IMR-90 (cell line): Measurements from ENCODE around the gene POU6F1. TPM values are rescaled to one million over a fixed set of nuclear protein-coding genes. Genes with fewer than 3 reads are reported as not detected.

ENCODE experiments used
- ATAC-seq: fragments of 200-7000 bp; cut with Tn5 transposase; 2 replicates; pipeline ENCODE4 v1.9.1; 2020; ENCODE audit warnings: low read depth, mild to moderate bottlenecking, moderate library complexity
- BruUV-seq: library from RNA; stranded (reverse); fragments of 400-500 nt; replicated peaks from 2 replicates; lab custom pipeline; 2021; lab: Mats Ljungman, UMichigan
- CTCF ChIA-PET: fragments of 300-600 bp; formaldehyde crosslinking; extraction: SDS; loops from one replicate; lab custom pipeline; 2021; ENCODE audit warnings: antibody characterized with exemption; lab: Yijun Ruan, JAX
- POLR2A ChIA-PET: fragments of 300-600 bp; sonication (Branson Sonifier 250); formaldehyde crosslinking; loops from one replicate; lab custom pipeline; 2022; ENCODE audit warnings: antibody characterized with exemption; ENCODE audit not compliant: unreplicated experiment; lab: Charles Lee
- DNase-seq: peaks from one replicate; pipeline ENCODE4 v3.0.0; 2013
- H2AFZ ChIP-seq: replicated peaks from 2 replicates; pipeline ENCODE3; 2013; ENCODE audit warnings: low read length, mild to moderate bottlenecking; ENCODE audit not compliant: poor library complexity
- H2AK5ac ChIP-seq: 2 replicates; pipeline ENCODE4 v1.6.1; 2013; ENCODE audit warnings: low read depth, low read length, inconsistent platforms
- H2AK9ac ChIP-seq: replicated peaks from 2 replicates; pipeline ENCODE3; 2013; ENCODE audit warnings: mild to moderate bottlenecking, low read depth, low read length, moderate library complexity; ENCODE audit not compliant: poor library complexity
- H2BK120ac ChIP-seq: 2 replicates; pipeline ENCODE4 v1.6.1; 2013; ENCODE audit warnings: low read depth, low read length, inconsistent platforms
- H2BK15ac ChIP-seq: 3 replicates; pipeline ENCODE4 v1.6.1; 2013; ENCODE audit warnings: low read depth, low read length, inconsistent platforms
- H2BK20ac ChIP-seq: 2 replicates; pipeline ENCODE4 v1.6.1; 2013; ENCODE audit warnings: low read depth, mild to moderate bottlenecking, inconsistent platforms, low read length, moderate library complexity
- H2BK5ac ChIP-seq: 2 replicates; pipeline ENCODE4 v1.6.1; 2013; ENCODE audit warnings: mild to moderate bottlenecking, low read depth, low read length, inconsistent platforms; ENCODE audit not compliant: poor library complexity, severe bottlenecking
- H3K14ac ChIP-seq: replicated peaks from 2 replicates; pipeline ENCODE4 v1.6.1; 2013; ENCODE audit warnings: low read depth, low read length, inconsistent platforms
- H3K18ac ChIP-seq: 2 replicates; pipeline ENCODE4 v1.6.1; 2013; ENCODE audit warnings: low read depth, low read length, control low read depth
- H3K23ac ChIP-seq: 2 replicates; pipeline ENCODE4 v1.6.1; 2013; ENCODE audit warnings: low read depth, low read length, inconsistent platforms
- H3K27ac ChIP-seq: 2 replicates; pipeline ENCODE4 v1.5.1; 2013; ENCODE audit warnings: mild to moderate bottlenecking, control low read depth, low read length; ENCODE audit not compliant: insufficient read depth
- H3K27me3 ChIP-seq: 2 replicates; pipeline ENCODE4 v1.6.1; 2013; ENCODE audit warnings: low read length; ENCODE audit not compliant: control insufficient read depth, insufficient read depth
- H3K36me3 ChIP-seq: 2 replicates; pipeline ENCODE4 v1.6.1; 2013; ENCODE audit warnings: low read length, mixed read lengths; ENCODE audit not compliant: control insufficient read depth, insufficient read depth
- H3K4ac ChIP-seq: 2 replicates; pipeline ENCODE4 v1.6.1; 2013; ENCODE audit warnings: low read depth, low read length, inconsistent platforms
- H3K4me1 ChIP-seq: 2 replicates; pipeline ENCODE4 v1.6.1; 2013; ENCODE audit warnings: low read length, mixed read lengths; ENCODE audit not compliant: control insufficient read depth, insufficient read depth
- H3K4me2 ChIP-seq: 2 replicates; pipeline ENCODE4 v1.6.1; 2013; ENCODE audit warnings: low read depth, mild to moderate bottlenecking, control low read depth, low read length, moderate library complexity
- H3K4me3 ChIP-seq: 2 replicates; pipeline ENCODE4 v1.5.1; 2013; ENCODE audit warnings: low read depth, mild to moderate bottlenecking, control low read depth, low read length, moderate library complexity; ENCODE audit not compliant: insufficient read depth
- H3K56ac ChIP-seq: 2 replicates; pipeline ENCODE4 v1.6.1; 2013; ENCODE audit warnings: low read length, inconsistent platforms; ENCODE audit not compliant: insufficient read depth; ENCODE audit errors: extremely low read depth
- H3K79me1 ChIP-seq, 2 experiments: 2 replicates each; pipeline ENCODE4 v1.6.1; 2013; ENCODE audit warnings: low read length in 2 of 2, inconsistent platforms in 1 of 2, low read depth in 1 of 2
- H3K9ac ChIP-seq: 2 replicates; pipeline ENCODE4 v1.6.1; 2013; ENCODE audit warnings: low read depth, low read length, control low read depth
- H3K9me1 ChIP-seq: 2 replicates; pipeline ENCODE4 v1.6.1; 2013; ENCODE audit warnings: low read length, inconsistent platforms; ENCODE audit not compliant: insufficient read depth
- H3K9me3 ChIP-seq: 2 replicates; pipeline ENCODE4 v1.6.1; 2013; ENCODE audit warnings: low read length; ENCODE audit not compliant: control insufficient read depth, insufficient read depth
- H4K20me1 ChIP-seq: 2 replicates; pipeline ENCODE4 v1.6.1; 2013; ENCODE audit warnings: low read length, inconsistent platforms; ENCODE audit not compliant: insufficient read depth
- H4K5ac ChIP-seq: 2 replicates; pipeline ENCODE4 v1.6.1; 2013; ENCODE audit warnings: mild to moderate bottlenecking, low read depth, low read length, control low read depth
- H4K8ac ChIP-seq, 2 experiments: 2 replicates each; pipeline ENCODE4 v1.6.1; 2013; ENCODE audit warnings: low read depth in 2 of 2, low read length in 2 of 2, control low read depth in 1 of 2, inconsistent platforms in 1 of 2
- H4K91ac ChIP-seq: 2 replicates; pipeline ENCODE4 v1.6.1; 2013; ENCODE audit warnings: low read depth, low read length, inconsistent platforms; ENCODE audit not compliant: insufficient read depth
- BHLHE40 ChIP-seq: fragments of 150-350 bp; IDR thresholded peaks from 2 replicates; pipeline ENCODE4 v1.6.1; 2016; ENCODE audit warnings: mild to moderate bottlenecking, low read depth, low read length
- CEBPB ChIP-seq: IDR thresholded peaks from 2 replicates; pipeline ENCODE4 v1.6.1; 2012; ENCODE audit warnings: low read depth, low read length, improper control_type of control experiment
- CHD1 ChIP-seq: IDR thresholded peaks from 2 replicates; pipeline ENCODE4 v1.6.1; 2012; ENCODE audit warnings: low read depth, low read length, improper control_type of control experiment
- FOS ChIP-seq: fragments of 150-350 bp; IDR thresholded peaks from 2 replicates; pipeline ENCODE4 v1.6.1; 2016; ENCODE audit warnings: low read depth, low read length
- MAFK ChIP-seq: IDR thresholded peaks from 2 replicates; pipeline ENCODE4 v1.6.1; 2012; ENCODE audit warnings: low read depth, low read length, improper control_type of control experiment
- NFE2L2 ChIP-seq: fragments of 150-350 bp; IDR thresholded peaks from 2 replicates; pipeline ENCODE4 v1.6.1; 2016; ENCODE audit warnings: low read depth, mild to moderate bottlenecking, low read length
- WGBS, 2 experiments: methylation state at CpG; one replicate each; pipeline versions ENCODE4 v1.1.5 to v1.1.7; 2013; ENCODE audit warnings: missing lambda C conversion rate in 2 of 2; ENCODE audit not compliant: insufficient read length in 1 of 2; ENCODE audit errors: extremely low coverage in 2 of 2; 5-methylcytosine and 5-hydroxymethylcytosine counted together
- dilution Hi-C: fragments of 300-500 bp; cut with HindIII; formaldehyde crosslinking; loops from one replicate; pipeline ENCODE4 v1.14.3; 2018; ENCODE audit warnings: low sequenced_read_pairs; ENCODE audit not compliant: unreplicated experiment
- in situ Hi-C: fragments of 300-500 bp; cut with MboI; formaldehyde crosslinking; loops from 3 replicates; pipeline ENCODE4 v1.14.3; 2019; ENCODE audit warnings: low sequenced_read_pairs, inconsistent platforms, mixed read lengths
- intact Hi-C: fragments of 100-400 bp; cut with micrococcal nuclease; formaldehyde crosslinking; loops from 2 replicates; pipeline ENCODE4 v1.10.0; 2022
- polyA plus RNA-seq, 3 experiments: library from polyadenylated mRNA; depleted of rRNA; stranded (reverse); fragments of >200 nt; gene quantifications; 2 replicates each; pipeline ENCODE4 v1.2.3, GENCODE V29; 2012; ENCODE audit warnings: low replicate concordance in 1 of 3
- total RNA-seq: library from RNA; depleted of rRNA; stranded (reverse); fragments of >200 nt; gene quantifications from 2 replicates; pipeline ENCODE4 v1.2.3, GENCODE V29; 2012
- TF ChIP-seq, protein P1 (sequence below): fragments of 150-350 bp; IDR thresholded peaks from 2 replicates; pipeline ENCODE4 v1.6.1; 2016; ENCODE audit warnings: low read depth, mild to moderate bottlenecking, low read length, moderate library complexity, borderline replicate concordance
- TF ChIP-seq, protein P2 (sequence below): fragments of 150-350 bp; IDR thresholded peaks from 2 replicates; pipeline ENCODE4 v1.6.1; 2017; ENCODE audit warnings: mild to moderate bottlenecking, antibody characterized with exemption, low read length, low read depth

The POU6F1 gene
- total and polyA plus RNA-seq, 2 of the 4 experiments (the other 2 are of a cell fraction), result 0.90 to 3.6 TPM

- Histone ChIP-seq H4K5ac (no peak overlapping the region), H4K20me1 (no peaks in the 10 kb centered on the region), H3K4me1 (peaks cover 4% of the 10 kb centered on the region), H3K9me3 (no peaks in the 10 kb centered on the region), H2BK20ac (no peak overlapping the region), H3K18ac (no peak overlapping the region), H2AK9ac (peak overlapping the region; percentile 93), H3K4ac (peak overlapping the region; percentile 25), H3K23ac (peak overlapping the region; percentile 78; the same call in 1 of the 2 replicates), H3K9me1 (peaks cover 9% of the 10 kb centered on the region), H2BK15ac (no peak overlapping the region), H3K56ac (no peak overlapping the region), H2BK120ac (no peak overlapping the region), H3K27me3 (no peaks in the 10 kb centered on the region), H3K36me3 (0 out of 2 replicates have a peak, but pooled peaks cover 1% of the 10 kb centered on the region), H2AK5ac (0 out of 2 replicates have a peak overlapping the region, but pooled peaks have one; percentile 16), H2BK5ac (no peak overlapping the region), H2AFZ (peak overlapping the region; percentile 24), H3K4me3 (peak overlapping the region; percentile 77), H4K8ac (peak overlapping the region; percentile 41 to 81; a peak in 2 of 4 replicates), H3K14ac (peak overlapping the region; percentile 75), H3K79me1 (peaks cover 14 to 29% of the 10 kb centered on the region in 2 experiments; a peak in 3 of 4 replicates), H3K27ac (peak overlapping the region; percentile 58; the same call in 1 of the 2 replicates), H4K91ac (no peak overlapping the region), H3K9ac (peak overlapping the region; percentile 85), H3K4me2 (peak overlapping the region; percentile 68)
- ChIA-PET POLR2A (no interaction called here), CTCF (interaction anchor here (1.3 kb wide), 1 partner anchor 11 kb away, joined by 3 read pairs; no protein-coding TSS in a partner anchor)
- no CpG with 5 or more reads among the region's 7 CpGs for WGBS, 2 experiments
- DNase-seq, result no peak
- BruUV-seq, result no TSS peak
- in situ Hi-C loops, result no loop called here
- TF ChIP-seq, protein P1, sequence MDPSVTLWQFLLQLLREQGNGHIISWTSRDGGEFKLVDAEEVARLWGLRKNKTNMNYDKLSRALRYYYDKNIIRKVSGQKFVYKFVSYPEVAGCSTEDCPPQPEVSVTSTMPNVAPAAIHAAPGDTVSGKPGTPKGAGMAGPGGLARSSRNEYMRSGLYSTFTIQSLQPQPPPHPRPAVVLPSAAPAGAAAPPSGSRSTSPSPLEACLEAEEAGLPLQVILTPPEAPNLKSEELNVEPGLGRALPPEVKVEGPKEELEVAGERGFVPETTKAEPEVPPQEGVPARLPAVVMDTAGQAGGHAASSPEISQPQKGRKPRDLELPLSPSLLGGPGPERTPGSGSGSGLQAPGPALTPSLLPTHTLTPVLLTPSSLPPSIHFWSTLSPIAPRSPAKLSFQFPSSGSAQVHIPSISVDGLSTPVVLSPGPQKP, result no peak
- no peak for TF ChIP-seq FOS
- no peak for TF ChIP-seq CEBPB
- TF ChIP-seq MAFK, result no peak
- no peak for TF ChIP-seq NFE2L2
- TF ChIP-seq CHD1, result no peak
- no peak for TF ChIP-seq BHLHE40
- TF ChIP-seq, protein P2, sequence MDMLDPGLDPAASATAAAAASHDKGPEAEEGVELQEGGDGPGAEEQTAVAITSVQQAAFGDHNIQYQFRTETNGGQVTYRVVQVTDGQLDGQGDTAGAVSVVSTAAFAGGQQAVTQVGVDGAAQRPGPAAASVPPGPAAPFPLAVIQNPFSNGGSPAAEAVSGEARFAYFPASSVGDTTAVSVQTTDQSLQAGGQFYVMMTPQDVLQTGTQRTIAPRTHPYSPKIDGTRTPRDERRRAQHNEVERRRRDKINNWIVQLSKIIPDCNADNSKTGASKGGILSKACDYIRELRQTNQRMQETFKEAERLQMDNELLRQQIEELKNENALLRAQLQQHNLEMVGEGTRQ, result no peak
- no peak for ATAC-seq
- intact Hi-C loops, result no loop called here
- dilution Hi-C loops, result no loop called here
These were observed 1.2 kb downstream of the POU6F1 start for GRCh38 chr12:51216642-51217041.
